Fibroblast of lung (primary cell): ENCODE measurements around the gene DNAJC18. TPM values are rescaled to one million over a fixed set of nuclear protein-coding genes. Genes with fewer than 3 reads are reported as not detected.

ENCODE experiments used
- DNase-seq, 2 donors: peaks; one replicate each; pipeline versions ENCODE4 v3.0.0 to v3.0.0-alpha.2; 2010; ENCODE audit warnings: low read depth in 2 of 2
- H2AFZ ChIP-seq: 2 replicates; pipeline ENCODE4 v1.5.1; 2012; ENCODE audit warnings: low read length, control low read depth, inconsistent platforms
- H3K27ac ChIP-seq: 2 replicates; pipeline ENCODE4 v1.5.1; 2011; ENCODE audit warnings: low read length, control low read depth; ENCODE audit not compliant: insufficient read depth
- H3K27me3 ChIP-seq: 2 replicates; pipeline ENCODE4 v1.5.1; 2011; ENCODE audit warnings: mild to moderate bottlenecking, low read length; ENCODE audit not compliant: control insufficient read depth, insufficient read depth
- H3K36me3 ChIP-seq: 2 replicates; pipeline ENCODE4 v1.5.1; 2011; ENCODE audit warnings: low read length; ENCODE audit not compliant: control insufficient read depth, insufficient read depth
- H3K4me1 ChIP-seq: 2 replicates; pipeline ENCODE4 v1.5.1; 2011; ENCODE audit warnings: low read length; ENCODE audit not compliant: control insufficient read depth, insufficient read depth; ENCODE audit errors: extremely low read depth
- H3K4me2 ChIP-seq: 2 replicates; pipeline ENCODE4 v1.5.1; 2011; ENCODE audit warnings: low read length, control low read depth; ENCODE audit not compliant: insufficient read depth; ENCODE audit errors: extremely low read depth
- H3K4me3 ChIP-seq, 4 experiments: fragments of 200-600 bp in 1 of 4; sonication (generic) in 1 of 4; replicated peaks in 1 of 4; 2 replicates each; pipeline ENCODE4 v1.5.1; 2011 to 2016; ENCODE audit warnings: low read length in 4 of 4, low read depth in 3 of 4, mild to moderate bottlenecking in 3 of 4, control low read depth in 2 of 4, inconsistent platforms in 1 of 4, mixed read lengths in 1 of 4; ENCODE audit not compliant: insufficient read depth in 1 of 4; ENCODE audit errors: control extremely low read depth in 1 of 4
- H3K79me2 ChIP-seq: 2 replicates; pipeline ENCODE4 v1.5.1; 2012; ENCODE audit warnings: mild to moderate bottlenecking, low read length, inconsistent platforms; ENCODE audit not compliant: control insufficient read depth, insufficient read depth
- H3K9ac ChIP-seq: 2 replicates; pipeline ENCODE4 v1.5.1; 2011; ENCODE audit warnings: mild to moderate bottlenecking, low read length, control low read depth; ENCODE audit not compliant: insufficient read depth
- H3K9me3 ChIP-seq: 2 replicates; pipeline ENCODE4 v1.5.1; 2012; ENCODE audit warnings: low read depth, low read length; ENCODE audit not compliant: control insufficient read depth, insufficient read depth
- H4K20me1 ChIP-seq: 2 replicates; pipeline ENCODE4 v1.5.1; 2011; ENCODE audit warnings: low read length; ENCODE audit not compliant: control insufficient read depth, insufficient read depth; ENCODE audit errors: extremely low read depth
- EZH2 ChIP-seq: IDR thresholded peaks from 2 replicates; pipeline ENCODE4 v1.5.1; 2012; ENCODE audit warnings: low read length, control low read depth, mild to moderate bottlenecking; ENCODE audit errors: missing control alignments
- polyA plus RNA-seq, 2 donors: library from polyadenylated mRNA; depleted of rRNA in 1 of 2; stranded (reverse) in 1 of 2; unstranded in 1 of 2; fragments of >200 nt; gene quantifications; 2 replicates each; pipeline ENCODE4 v1.2.1, GENCODE V29; 2011 to 2012; ENCODE audit warnings: missing spikeins in 1 of 2
- total RNA-seq: library from RNA; depleted of rRNA; stranded (reverse); fragments of >200 nt; gene quantifications from 2 replicates; pipeline ENCODE4 v1.2.1, GENCODE V29; 2014
- TF ChIP-seq, protein P1 (sequence below), 2 donors: IDR thresholded peaks in 1 of 2; conservative IDR thresholded peaks in 1 of 2; 1 replicate in 1 of 2; 2 replicates in 1 of 2; pipeline ENCODE4 v1.5.1; 2011 to 2012; ENCODE audit warnings: low read length in 2 of 2, control low read depth in 1 of 2, inconsistent platforms in 1 of 2, low read depth in 1 of 2, mild to moderate bottlenecking in 1 of 2

The DNAJC18 gene
- total and polyA plus RNA-seq, 2 donors (not counting 1 experiment from before 2014, with no cell fraction given) = 12.6 to 14.6 TPM

DNA sequence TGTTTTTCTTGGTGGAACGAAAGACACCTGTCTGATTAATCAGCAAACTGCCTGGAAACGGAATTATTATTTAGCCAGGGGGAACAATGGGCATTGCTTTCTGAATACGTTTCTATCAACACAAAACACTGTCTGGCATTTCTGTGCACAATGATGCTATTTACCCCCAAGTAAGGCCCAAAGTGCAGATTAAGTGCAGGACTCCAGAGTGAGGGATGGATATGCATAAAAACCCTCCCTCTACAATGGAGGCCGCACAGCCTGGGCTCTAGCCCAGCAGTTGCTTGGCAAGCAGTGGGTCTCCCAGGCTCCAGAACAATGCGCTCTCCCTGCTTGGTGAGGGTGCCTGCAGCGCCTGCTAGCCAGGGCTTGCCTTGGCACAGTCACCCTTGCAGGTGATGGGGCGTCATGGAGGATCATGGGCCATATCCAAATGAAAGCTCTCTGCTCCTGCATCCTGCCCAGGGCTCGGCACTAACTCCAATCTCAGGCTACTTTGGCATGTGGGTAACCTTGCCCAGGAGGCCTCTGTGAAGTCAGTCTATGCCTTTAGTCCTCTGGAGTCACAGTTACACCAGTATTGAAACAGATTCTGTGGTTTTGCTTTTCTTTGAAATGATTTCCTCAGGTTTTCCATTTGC, 24.0 kb downstream of the DNAJC18 start:
- Histone ChIP-seq H3K36me3 (peaks cover 2% of the 10 kb centered on the region), H3K27ac (no peak overlapping the region), H3K27me3 (no peaks in the 10 kb centered on the region), H2AFZ (no peak overlapping the region), H3K79me2 (no peaks in the 10 kb centered on the region), H3K9ac (no peak overlapping the region), H3K4me3 (no peak overlapping the region), H3K4me1 (peaks cover 3% of the 10 kb centered on the region), H3K9me3 (no peaks in the 10 kb centered on the region), H4K20me1 (no peaks in the 10 kb centered on the region), H3K4me2 (no peak overlapping the region)
- DNase-seq = no peak
- TF ChIP-seq, protein P1, sequence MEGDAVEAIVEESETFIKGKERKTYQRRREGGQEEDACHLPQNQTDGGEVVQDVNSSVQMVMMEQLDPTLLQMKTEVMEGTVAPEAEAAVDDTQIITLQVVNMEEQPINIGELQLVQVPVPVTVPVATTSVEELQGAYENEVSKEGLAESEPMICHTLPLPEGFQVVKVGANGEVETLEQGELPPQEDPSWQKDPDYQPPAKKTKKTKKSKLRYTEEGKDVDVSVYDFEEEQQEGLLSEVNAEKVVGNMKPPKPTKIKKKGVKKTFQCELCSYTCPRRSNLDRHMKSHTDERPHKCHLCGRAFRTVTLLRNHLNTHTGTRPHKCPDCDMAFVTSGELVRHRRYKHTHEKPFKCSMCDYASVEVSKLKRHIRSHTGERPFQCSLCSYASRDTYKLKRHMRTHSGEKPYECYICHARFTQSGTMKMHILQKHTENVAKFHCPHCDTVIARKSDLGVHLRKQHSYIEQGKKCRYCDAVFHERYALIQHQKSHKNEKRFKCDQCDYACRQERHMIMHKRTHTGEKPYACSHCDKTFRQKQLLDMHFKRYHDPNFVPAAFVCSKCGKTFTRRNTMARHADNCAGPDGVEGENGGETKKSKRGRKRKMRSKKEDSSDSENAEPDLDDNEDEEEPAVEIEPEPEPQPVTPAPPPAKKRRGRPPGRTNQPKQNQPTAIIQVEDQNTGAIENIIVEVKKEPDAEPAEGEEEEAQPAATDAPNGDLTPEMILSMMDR (conservative IDR thresholded peaks at IDR 0.05 in 1 of 2, IDR thresholded peaks at IDR 0.05 in 1 of 2; ENCODE audit: low read depth in 1 of 2, low read length in 2 of 2) = no peak
- no peak for TF ChIP-seq EZH2

DNA sequence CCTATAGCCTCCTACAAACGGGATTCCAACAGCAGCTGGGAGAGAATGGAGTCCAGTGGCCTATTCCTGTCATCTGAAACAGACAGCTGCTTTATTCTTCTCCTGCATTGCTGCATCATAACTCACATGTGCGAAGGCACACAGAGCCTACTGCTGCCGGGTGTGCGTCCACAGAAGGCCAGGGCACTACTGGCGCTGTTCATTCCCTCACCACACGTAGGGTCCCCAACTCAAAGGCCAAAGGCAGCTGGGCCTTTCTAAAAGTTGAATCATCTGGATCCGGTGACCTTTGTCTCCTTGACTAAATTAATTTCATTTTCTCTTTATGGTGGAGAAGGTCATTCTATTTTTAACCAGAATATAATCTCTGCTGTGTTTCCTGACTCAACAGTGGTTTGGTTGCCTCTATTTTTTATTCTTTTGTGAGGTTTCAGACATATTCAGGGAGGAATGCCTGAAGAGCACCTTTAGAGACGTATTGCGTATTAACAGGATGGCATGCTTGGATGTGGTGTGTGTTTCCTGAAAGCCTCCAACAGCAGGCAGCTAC, 24.7 kb downstream of the DNAJC18 start:
- Histone ChIP-seq H3K27ac (no peak overlapping the region), H3K9me3 (no peaks in the 10 kb centered on the region), H3K27me3 (no peaks in the 10 kb centered on the region), H2AFZ (no peak overlapping the region), H3K4me3 (no peak overlapping the region), H3K4me2 (no peak overlapping the region), H3K4me1 (peaks cover 3% of the 10 kb centered on the region), H3K79me2 (no peaks in the 10 kb centered on the region), H4K20me1 (no peaks in the 10 kb centered on the region), H3K36me3 (peaks cover 2% of the 10 kb centered on the region), H3K9ac (no peak overlapping the region)
- DNase-seq = peak in 1 of 2 donors; percentile 48
- TF ChIP-seq, protein P1 (conservative IDR thresholded peaks at IDR 0.05 in 1 of 2, IDR thresholded peaks at IDR 0.05 in 1 of 2; ENCODE audit: low read depth in 1 of 2, low read length in 2 of 2) = no peak
- no peak for TF ChIP-seq EZH2

DNA sequence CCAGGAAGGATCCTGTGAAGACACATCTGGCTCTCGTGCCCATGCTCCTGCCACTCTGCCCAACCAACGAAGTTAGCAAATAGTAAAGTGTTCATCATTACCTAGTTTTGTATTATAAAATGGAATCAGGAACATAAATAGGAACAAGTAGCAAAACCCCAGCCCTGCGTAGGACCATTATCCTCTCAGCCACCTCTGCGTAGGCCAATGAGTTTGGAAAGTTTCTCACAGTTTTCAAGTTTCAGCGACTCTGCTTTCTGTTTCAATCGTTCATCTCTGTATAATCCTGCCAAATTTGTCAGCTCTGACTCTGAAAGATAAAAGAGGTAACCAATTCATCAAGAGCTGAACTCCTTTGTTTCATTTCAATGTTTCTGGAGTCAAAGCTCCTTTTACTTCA, 25.4 kb downstream of the DNAJC18 start:
- TF ChIP-seq EZH2 = no peak
- TF ChIP-seq, protein P1 (conservative IDR thresholded peaks at IDR 0.05 in 1 of 2, IDR thresholded peaks at IDR 0.05 in 1 of 2; ENCODE audit: low read depth in 1 of 2, low read length in 2 of 2) = no peak
- no peak for DNase-seq
- Histone ChIP-seq H2AFZ (no peak overlapping the region), H3K4me3 (no peak overlapping the region), H3K36me3 (peaks cover 2% of the 10 kb centered on the region), H3K9me3 (no peaks in the 10 kb centered on the region), H3K27me3 (no peaks in the 10 kb centered on the region), H4K20me1 (no peaks in the 10 kb centered on the region), H3K9ac (no peak overlapping the region), H3K27ac (no peak overlapping the region), H3K79me2 (no peaks in the 10 kb centered on the region), H3K4me2 (no peak overlapping the region), H3K4me1 (peaks cover 3% of the 10 kb centered on the region)
